HL-60/S4 treated with retinoic acid at 250 ng/mL for 4 days and 3 days (cell line): ENCODE results near the gene C6orf47.

ENCODE experiments used
- in situ Hi-C: fragments of 300-500 bp; cut with MboI; formaldehyde crosslinking; loops from 2 replicates; pipeline ENCODE4 v1.7.0; 2022; ENCODE audit warnings: low sequenced_read_pairs

C6orf47 gene

GRCh38 chr6:31615748-31616147, 44.8 kb downstream of the C6orf47 start:
- in situ Hi-C loops = no loop called here

GRCh38 chr6:31614684-31615578, 45.6 kb downstream of the C6orf47 start, which contains the start of gene AIF1:
Gene AIF1, plus strand, starts transcription at chr6:31615234. Its CDS starts 96 bp downstream, at chr6:31615330.
- in situ Hi-C loops = no loop called here

DNA sequence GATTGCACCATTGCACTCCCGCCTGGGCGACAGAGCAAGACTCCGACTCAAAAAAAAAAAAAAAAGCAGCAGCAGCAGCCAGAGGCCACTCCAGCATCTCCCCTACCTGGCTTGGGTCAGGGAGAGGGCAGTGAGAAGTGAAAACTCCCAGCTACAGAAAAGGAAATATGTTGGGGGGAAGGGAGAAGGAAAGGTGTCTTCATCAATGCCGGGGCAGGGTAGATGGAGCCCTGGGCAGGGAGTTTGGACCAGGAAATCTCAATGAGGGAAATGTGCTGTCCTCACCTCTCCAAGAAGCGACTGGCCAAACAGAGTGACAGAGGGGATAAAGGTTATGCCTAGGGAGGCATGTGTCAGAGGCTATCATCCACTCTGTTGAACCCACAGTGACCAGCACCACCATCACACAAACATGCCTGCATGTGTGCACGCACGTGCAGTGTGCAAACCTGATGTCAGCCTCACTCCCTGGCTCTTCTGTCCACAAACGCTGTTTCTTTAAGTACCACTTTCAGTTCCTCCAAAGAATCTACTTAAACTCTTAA, 46.4 kb downstream of the C6orf47 start:
- in situ Hi-C loops = no loop called here

DNA sequence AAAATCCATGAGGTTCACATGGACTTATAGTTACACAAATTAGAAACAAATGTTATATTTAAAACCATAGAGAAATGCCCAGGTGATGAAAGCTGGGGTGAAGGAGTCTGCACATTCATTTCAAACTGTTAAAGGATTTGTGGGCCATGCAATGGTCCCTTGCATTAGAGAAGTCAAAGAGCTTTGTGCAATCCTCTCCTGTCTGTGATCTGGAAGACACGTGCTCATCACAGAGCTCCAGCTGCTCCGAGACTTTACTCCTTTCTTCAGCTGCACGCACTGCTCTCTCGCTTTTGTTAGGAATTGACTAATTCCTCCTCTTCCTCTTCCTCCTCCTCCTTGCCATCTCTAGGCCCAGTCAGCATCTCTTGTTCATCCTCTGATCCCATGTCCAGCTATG, 49.6 kb downstream of the C6orf47 start:
- in situ Hi-C loops = no loop called here

GRCh38 chr6:31609519-31610406, 50.8 kb downstream of the C6orf47 start:
- in situ Hi-C loops = no loop called here
